ENCODE data around the gene YWHAQ. TPM values are rescaled to one million over a fixed set of nuclear protein-coding genes. Genes with fewer than 3 reads are reported as not detected.

The YWHAQ gene
- total RNA-seq, 2 experiments from 2014 or later, result 95.8 to 101 TPM

DNA sequence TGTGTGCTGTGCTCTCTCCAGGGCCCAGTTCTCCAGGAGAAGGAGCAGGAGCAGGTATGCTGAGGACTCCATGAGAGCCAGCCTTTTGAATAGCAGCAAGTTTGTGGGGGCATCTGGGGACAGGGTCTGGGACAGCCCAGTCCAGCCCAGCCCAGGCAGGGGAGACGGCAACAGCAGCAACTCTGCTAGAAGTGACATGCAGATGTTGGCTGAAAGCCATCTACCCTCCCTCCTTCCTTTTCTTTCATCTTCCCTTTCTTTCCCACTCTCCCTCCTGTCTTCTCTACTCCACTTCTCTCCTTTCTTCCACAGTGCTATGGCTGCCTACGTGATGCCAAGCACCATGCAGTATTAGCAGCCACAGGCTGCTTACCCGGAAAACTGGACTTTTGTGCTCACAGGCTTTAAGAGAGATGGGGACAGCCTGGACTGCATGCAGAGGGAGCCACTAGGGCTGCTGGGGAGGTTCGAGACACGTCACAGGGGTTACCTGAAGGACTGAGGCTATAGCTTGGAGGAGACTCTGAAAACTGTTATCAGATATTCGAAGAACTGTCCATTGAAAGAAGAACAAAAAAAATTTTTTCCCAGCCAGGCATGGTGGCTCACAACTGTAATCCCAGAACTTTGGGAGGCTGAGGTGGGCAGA lies 23.8 kb upstream of the YWHAQ start:
- Mint-ChIP-seq H3K27me3 (no peaks in the 10 kb centered on the region), H3K27ac (no peak overlapping the region), H3K36me3 (ENCODE audit: low read depth) (no peaks in the 10 kb centered on the region), H3K9me3 (no peaks in the 10 kb centered on the region), H3K4me3 (no peak overlapping the region), H3K4me1 (ENCODE audit: low read depth) (peaks cover 16% of the 10 kb centered on the region)
- Histone ChIP-seq H3K27ac (ENCODE audit: low read depth in 1 of 2, low read length in 2 of 2) (no peak overlapping the region), H3K9me3 (ENCODE audit: control insufficient read depth in 1 of 2, insufficient read depth in 1 of 2, low read length in 2 of 2) (no peaks in the 10 kb centered on the region), H3K4me1 (ENCODE audit: insufficient read depth, low read length) (peaks cover 31% of the 10 kb centered on the region), H3K36me3 (ENCODE audit: insufficient read depth, low read length) (no peaks in the 10 kb centered on the region), H3K4me3 (ENCODE audit: low read length) (no peak overlapping the region), H3K27me3 (ENCODE audit: control insufficient read depth in 1 of 2, insufficient read depth in 2 of 2, low read length in 2 of 2) (no peaks in the 10 kb centered on the region)
- TF ChIP-seq, protein P1, sequence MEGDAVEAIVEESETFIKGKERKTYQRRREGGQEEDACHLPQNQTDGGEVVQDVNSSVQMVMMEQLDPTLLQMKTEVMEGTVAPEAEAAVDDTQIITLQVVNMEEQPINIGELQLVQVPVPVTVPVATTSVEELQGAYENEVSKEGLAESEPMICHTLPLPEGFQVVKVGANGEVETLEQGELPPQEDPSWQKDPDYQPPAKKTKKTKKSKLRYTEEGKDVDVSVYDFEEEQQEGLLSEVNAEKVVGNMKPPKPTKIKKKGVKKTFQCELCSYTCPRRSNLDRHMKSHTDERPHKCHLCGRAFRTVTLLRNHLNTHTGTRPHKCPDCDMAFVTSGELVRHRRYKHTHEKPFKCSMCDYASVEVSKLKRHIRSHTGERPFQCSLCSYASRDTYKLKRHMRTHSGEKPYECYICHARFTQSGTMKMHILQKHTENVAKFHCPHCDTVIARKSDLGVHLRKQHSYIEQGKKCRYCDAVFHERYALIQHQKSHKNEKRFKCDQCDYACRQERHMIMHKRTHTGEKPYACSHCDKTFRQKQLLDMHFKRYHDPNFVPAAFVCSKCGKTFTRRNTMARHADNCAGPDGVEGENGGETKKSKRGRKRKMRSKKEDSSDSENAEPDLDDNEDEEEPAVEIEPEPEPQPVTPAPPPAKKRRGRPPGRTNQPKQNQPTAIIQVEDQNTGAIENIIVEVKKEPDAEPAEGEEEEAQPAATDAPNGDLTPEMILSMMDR (IDR thresholded peaks at IDR 0.05), result no peak
- CTCF ChIA-PET, result no interaction called here
- DNase-seq, result no peak
- POLR2A ChIA-PET, result interaction anchor here (1.3 to 1.4 kb wide), 2 partner anchors 24 to 49 kb away, joined by 4 to 7 read pairs; partner anchors contain the start of gene YWHAQ
- ATAC-seq (ENCODE audit: poor library complexity), result no peak
- intact Hi-C loops (cut with DNase I, micrococcal nuclease), result no loop called here

DNA sequence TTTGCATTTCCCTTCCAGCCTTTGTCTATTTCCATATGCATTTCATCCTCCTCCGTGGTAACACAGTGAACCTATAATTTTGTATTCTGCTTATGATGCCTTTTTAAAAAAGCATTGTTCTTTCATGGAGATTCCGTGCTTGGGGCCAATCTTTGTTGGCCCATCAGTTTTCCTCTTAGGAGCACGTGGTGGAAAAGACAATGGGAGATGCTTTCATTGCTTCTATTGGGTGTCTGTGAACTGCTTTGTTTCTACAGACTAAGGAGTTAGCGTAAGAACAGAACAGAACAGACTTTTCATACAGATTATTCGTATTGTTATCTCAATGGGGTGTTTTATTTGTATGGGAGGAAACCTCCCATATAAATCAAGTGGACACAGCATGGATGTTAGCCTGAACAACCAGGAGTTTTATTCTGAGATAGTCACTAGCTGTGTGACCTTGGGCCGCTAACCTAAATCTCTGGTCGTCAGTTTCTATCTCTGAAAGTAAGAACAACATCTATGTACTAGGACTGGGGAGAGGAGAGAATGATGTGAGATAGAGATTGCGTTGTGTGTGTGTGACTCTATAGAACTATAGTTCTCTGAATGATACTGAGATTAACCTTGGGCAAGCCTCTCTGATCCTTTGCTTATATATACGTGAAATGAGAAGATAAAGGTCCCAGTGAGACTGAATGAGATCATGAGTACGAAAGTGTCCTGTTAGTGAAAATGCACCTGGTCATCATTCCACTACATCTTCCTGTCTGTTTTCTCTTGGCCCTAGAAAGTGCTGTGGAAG lies 22.9 kb upstream of the YWHAQ start:
- H3K27ac ChIP-seq (ENCODE audit: low read depth in 1 of 2, low read length in 2 of 2), result no peak overlapping the region
- intact Hi-C loops (cut with DNase I, micrococcal nuclease), result no loop called here
- ATAC-seq (ENCODE audit: poor library complexity) (no peak), DNase-seq (no peak)
- TF ChIP-seq, protein P1 (IDR thresholded peaks at IDR 0.05), result no peak
- Mint-ChIP-seq H3K36me3 (ENCODE audit: low read depth) (no peaks in the 10 kb centered on the region), H3K4me1 (ENCODE audit: low read depth) (peaks cover 16% of the 10 kb centered on the region), H3K4me3 (no peak overlapping the region), H3K27me3 (no peaks in the 10 kb centered on the region), H3K27ac (no peak overlapping the region), H3K9me3 (no peaks in the 10 kb centered on the region)
- POLR2A ChIA-PET, result no interaction called here
- CTCF ChIA-PET, result no interaction called here
- H3K9me3 ChIP-seq (ENCODE audit: control insufficient read depth in 1 of 2, insufficient read depth in 1 of 2, low read length in 2 of 2), result no peaks in the 10 kb centered on the region
- peaks cover 39% of the 10 kb centered on the region for H3K4me1 ChIP-seq (ENCODE audit: insufficient read depth, low read length)
- no peaks in the 10 kb centered on the region for H3K36me3 ChIP-seq (ENCODE audit: insufficient read depth, low read length)
- H3K4me3 ChIP-seq (ENCODE audit: low read length), result no peak overlapping the region
- H3K27me3 ChIP-seq (ENCODE audit: control insufficient read depth in 1 of 2, insufficient read depth in 2 of 2, low read length in 2 of 2), result no peaks in the 10 kb centered on the region

DNA sequence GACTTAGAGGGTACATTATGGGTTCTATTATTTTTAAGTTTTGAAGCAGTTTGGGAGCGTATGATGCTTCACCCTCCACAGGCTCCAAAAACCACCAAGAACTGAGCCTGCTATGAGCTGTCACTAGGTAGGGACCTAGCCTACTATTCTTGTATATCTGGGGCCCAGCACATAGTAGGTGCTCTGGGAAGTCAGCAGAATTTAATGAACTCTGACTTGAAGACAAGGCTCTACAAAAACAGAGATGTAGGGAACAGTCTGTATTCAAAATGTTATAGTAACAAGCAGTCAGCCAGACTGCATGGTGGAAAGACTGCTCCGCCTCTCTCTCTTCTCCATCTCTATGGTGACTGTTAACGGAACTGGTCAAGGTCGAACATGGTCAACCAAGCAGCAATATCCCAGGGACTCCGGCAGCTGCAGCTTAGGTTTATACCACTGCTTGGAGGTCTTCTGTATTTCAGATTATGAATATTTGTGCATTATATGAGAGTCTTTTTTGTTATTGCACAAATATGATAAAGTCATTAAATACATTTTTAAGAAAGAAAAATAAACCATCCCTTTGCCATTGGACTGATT lies 22.2 kb upstream of the YWHAQ start:
- H3K4me1 ChIP-seq (ENCODE audit: insufficient read depth, low read length), result peaks cover 39% of the 10 kb centered on the region
- Mint-ChIP-seq H3K36me3 (ENCODE audit: low read depth) (no peaks in the 10 kb centered on the region), H3K27ac (no peak overlapping the region), H3K4me3 (no peak overlapping the region), H3K4me1 (ENCODE audit: low read depth) (peaks cover 16% of the 10 kb centered on the region), H3K9me3 (no peaks in the 10 kb centered on the region), H3K27me3 (no peaks in the 10 kb centered on the region)
- ATAC-seq (ENCODE audit: poor library complexity) (no peak), DNase-seq (no peak)
- ChIA-PET CTCF (no interaction called here), POLR2A (no interaction called here)
- no peaks in the 10 kb centered on the region for H3K9me3 ChIP-seq (ENCODE audit: control insufficient read depth in 1 of 2, insufficient read depth in 1 of 2, low read length in 2 of 2)
- no peak overlapping the region for H3K27ac ChIP-seq (ENCODE audit: low read depth in 1 of 2, low read length in 2 of 2)
- intact Hi-C loops (cut with DNase I, micrococcal nuclease), result no loop called here
- H3K36me3 ChIP-seq (ENCODE audit: insufficient read depth, low read length), result no peaks in the 10 kb centered on the region
- no peak overlapping the region for H3K4me3 ChIP-seq (ENCODE audit: low read length)
- no peaks in the 10 kb centered on the region for H3K27me3 ChIP-seq (ENCODE audit: control insufficient read depth in 1 of 2, insufficient read depth in 2 of 2, low read length in 2 of 2)
- TF ChIP-seq, protein P1 (IDR thresholded peaks at IDR 0.05), result no peak
